Transverse colon (tissue), 4 donors: Measurements from ENCODE around the gene EGFR. TPM values are rescaled to one million over a fixed set of nuclear protein-coding genes. Genes with fewer than 3 reads are reported as not detected.

Experiments
- DNase-seq: peaks from one replicate; pipeline ENCODE4 v3.0.0-alpha.2; 2019
- H3K27ac ChIP-seq, 4 donors: fragments of 200-600 bp; sonication (generic); 2 replicates each; pipeline ENCODE4 v1.5.1; 2016 to 2018; ENCODE audit warnings: inconsistent platforms in 4 of 4
- H3K27me3 ChIP-seq: fragments of 200-600 bp; sonication (generic); 2 replicates; pipeline ENCODE4 v1.5.1; 2017; ENCODE audit warnings: inconsistent platforms
- H3K36me3 ChIP-seq, 4 donors: fragments of 200-600 bp; sonication (generic); 2 replicates each; pipeline ENCODE4 v1.5.1; 2017 to 2019; ENCODE audit warnings: inconsistent platforms in 4 of 4
- H3K4me1 ChIP-seq, 4 donors: fragments of 200-600 bp; sonication (generic); 2 replicates each; pipeline ENCODE4 v1.5.1; 2017 to 2020; ENCODE audit warnings: inconsistent platforms in 4 of 4
- H3K4me3 ChIP-seq, 4 donors: fragments of 200-600 bp; sonication (generic); 1 replicate in 1 of 4; 2 replicates in 3 of 4; pipeline versions ENCODE4 v1.5.1 to v1.6.1; 2017 to 2019; ENCODE audit warnings: inconsistent platforms in 4 of 4
- H3K9me3 ChIP-seq, 2 donors: fragments of 200-600 bp; sonication (generic); 2 replicates each; pipeline ENCODE4 v1.5.1; 2017 to 2019; ENCODE audit warnings: inconsistent platforms in 2 of 2
- EP300 ChIP-seq: sonication (generic); formaldehyde crosslinking; IDR thresholded peaks from one replicate; pipeline ENCODE4 v1.6.1; 2017; ENCODE audit warnings: antibody characterized with exemption, low read depth
- POLR2A ChIP-seq: fragments of 450-650 bp; IDR thresholded peaks from one replicate; pipeline ENCODE4 v1.6.1; 2016; ENCODE audit warnings: antibody characterized with exemption, mild to moderate bottlenecking, moderate library complexity
- POLR2AphosphoS5 ChIP-seq, 3 donors: sonication (generic); formaldehyde crosslinking; IDR thresholded peaks; one replicate each; pipeline ENCODE4 v1.6.1; 2016; ENCODE audit warnings: antibody characterized with exemption in 3 of 3
- WGBS, 2 donors: methylation state at CpG; one replicate each; pipeline ENCODE4 v1.1.5; 2018; ENCODE audit warnings: low coverage in 1 of 2; 5-methylcytosine and 5-hydroxymethylcytosine counted together
- in situ Hi-C, 4 donors: fragments of 200-750 bp; cut with MboI; loops; one replicate each; pipeline versions ENCODE4 v1.15.0 to v1.15.1; 2017; ENCODE audit warnings: low sequenced_read_pairs in 3 of 4, low pct_ligation_motif_present in 1 of 4, low pct_unique_long_range_greater_than_20kb in 1 of 4
- intact Hi-C: fragments of 100-400 bp; cut with DNase I; formaldehyde crosslinking; loops from one replicate; pipeline ENCODE4 v1.15.1; 2023; ENCODE audit warnings: low total_unique reads
- total RNA-seq, 4 donors: library from RNA; depleted of rRNA; stranded (reverse); fragments of >200 nt; gene quantifications; one replicate each; pipeline ENCODE4 v1.1.0, GENCODE V29; 2016
- TF ChIP-seq, protein P1 (sequence below), 5 experiments: fragments of 200-600 bp in 3 of 5; fragments of 450-650 bp in 2 of 5; sonication (generic) in 3 of 5; IDR thresholded peaks; 1 replicate in 2 of 5; 2 replicates in 3 of 5; pipeline ENCODE4 v1.5.1; 2016 to 2017; ENCODE audit warnings: antibody characterized with exemption in 5 of 5, inconsistent platforms in 3 of 5, mild to moderate bottlenecking in 2 of 5, moderate library complexity in 1 of 5

The EGFR gene
- total RNA-seq, 4 donors from 2014 or later = 40.0 to 85.7 (median 72.9) TPM

GRCh38 chr7:55017841-55018240, 976 bp upstream of the EGFR start:
- in situ Hi-C loops = loop anchor here in 3 of 4 donors (25.0 kb wide), 2 partner anchors 231 to 1019 kb away; no protein-coding TSS in a partner anchor
- intact Hi-C loops = no loop called here
- no peaks in the 10 kb centered on the region for H3K9me3 ChIP-seq
- H3K27me3 ChIP-seq = peaks cover 8% of the 10 kb centered on the region
- no peak for DNase-seq
- 63 to 77% methylated on average over 4 to 6 of the region's 6 CpGs for WGBS, 2 donors
- peaks cover 0 to 16% (median 7%) of the 10 kb centered on the region in 4 donors for H3K4me1 ChIP-seq
- peak overlapping the region in 1 of 4 donors; percentile 89 for H3K4me3 ChIP-seq
- peak overlapping the region; percentile 96 to 97 (median 96) for H3K27ac ChIP-seq
- TF ChIP-seq EP300 = no peak
- TF ChIP-seq POLR2A = no peak
- no peak for TF ChIP-seq POLR2AphosphoS5 (IDR thresholded peaks at IDR 0.05)
- no peaks in the 10 kb centered on the region for H3K36me3 ChIP-seq

- peak; percentile 60 for TF ChIP-seq POLR2A
- TF ChIP-seq, protein P1, sequence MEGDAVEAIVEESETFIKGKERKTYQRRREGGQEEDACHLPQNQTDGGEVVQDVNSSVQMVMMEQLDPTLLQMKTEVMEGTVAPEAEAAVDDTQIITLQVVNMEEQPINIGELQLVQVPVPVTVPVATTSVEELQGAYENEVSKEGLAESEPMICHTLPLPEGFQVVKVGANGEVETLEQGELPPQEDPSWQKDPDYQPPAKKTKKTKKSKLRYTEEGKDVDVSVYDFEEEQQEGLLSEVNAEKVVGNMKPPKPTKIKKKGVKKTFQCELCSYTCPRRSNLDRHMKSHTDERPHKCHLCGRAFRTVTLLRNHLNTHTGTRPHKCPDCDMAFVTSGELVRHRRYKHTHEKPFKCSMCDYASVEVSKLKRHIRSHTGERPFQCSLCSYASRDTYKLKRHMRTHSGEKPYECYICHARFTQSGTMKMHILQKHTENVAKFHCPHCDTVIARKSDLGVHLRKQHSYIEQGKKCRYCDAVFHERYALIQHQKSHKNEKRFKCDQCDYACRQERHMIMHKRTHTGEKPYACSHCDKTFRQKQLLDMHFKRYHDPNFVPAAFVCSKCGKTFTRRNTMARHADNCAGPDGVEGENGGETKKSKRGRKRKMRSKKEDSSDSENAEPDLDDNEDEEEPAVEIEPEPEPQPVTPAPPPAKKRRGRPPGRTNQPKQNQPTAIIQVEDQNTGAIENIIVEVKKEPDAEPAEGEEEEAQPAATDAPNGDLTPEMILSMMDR (IDR thresholded peaks at IDR 0.05) = no peak
- TF ChIP-seq POLR2AphosphoS5 (IDR thresholded peaks at IDR 0.05) = peak; percentile 30 to 83 (median 67)
- peak; percentile 93 for TF ChIP-seq EP300
- Histone ChIP-seq H3K4me1 (peaks cover 0 to 16% (median 7%) of the 10 kb centered on the region in 4 donors), H3K27ac (peak overlapping the region; percentile 96 to 97 (median 96)), H3K4me3 (peak overlapping the region; percentile 84 to 90 (median 88)), H3K36me3 (no peaks in the 10 kb centered on the region), H3K27me3 (peaks cover 8% of the 10 kb centered on the region), H3K9me3 (no peaks in the 10 kb centered on the region)
- in situ Hi-C loops (loop anchor here in 3 of 4 donors (25.0 kb wide), 2 partner anchors 232 to 1018 kb away; no protein-coding TSS in a partner anchor), intact Hi-C loops (no loop called here)
- DNase-seq = peak; percentile 74
- WGBS, 2 donors = 13% methylated on average over 59 of the region's 70 CpGs; no CpG with 5 or more reads in 1 of the 2 donors
Measured at GRCh38 chr7:55019191-55019690, 424 bp downstream of the EGFR start.

GRCh38 chr7:55019691-55020465, 1.1 kb downstream of the EGFR start:
- in situ Hi-C loops = loop anchor here in 3 of 4 donors (25.0 kb wide), 2 partner anchors 233 to 1017 kb away; no protein-coding TSS in a partner anchor
- TF ChIP-seq POLR2A = no peak
- TF ChIP-seq POLR2AphosphoS5 (IDR thresholded peaks at IDR 0.05) = no peak
- TF ChIP-seq EP300 = no peak
- TF ChIP-seq, protein P1 (IDR thresholded peaks at IDR 0.05) = peak in 1 of 5 experiments; percentile 41

DNA sequence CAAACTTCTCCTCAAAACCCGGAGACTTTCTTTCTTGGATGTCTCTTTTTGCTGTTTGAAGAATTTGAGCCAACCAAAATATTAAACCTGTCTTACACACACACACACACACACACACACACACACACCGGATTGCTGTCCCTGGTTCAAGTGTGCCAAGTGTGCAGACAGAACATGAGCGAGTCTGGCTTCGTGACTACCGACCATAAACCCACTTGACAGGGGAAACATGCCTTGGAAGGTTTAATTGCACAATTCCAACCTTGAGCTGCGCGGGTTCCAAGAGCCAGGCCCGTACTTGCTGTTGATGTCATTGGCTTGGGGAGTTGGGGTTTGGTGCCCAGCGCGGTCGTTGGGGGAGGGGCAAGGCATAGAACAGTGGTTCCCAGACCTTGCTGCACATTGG, 1.7 kb downstream of the EGFR start:
- in situ Hi-C loops = loop anchor here in 3 of 4 donors (25.0 kb wide), 2 partner anchors 233 to 1017 kb away; no protein-coding TSS in a partner anchor
- Histone ChIP-seq H3K9me3 (no peaks in the 10 kb centered on the region), H3K36me3 (no peaks in the 10 kb centered on the region), H3K27me3 (peaks cover 8% of the 10 kb centered on the region), H3K27ac (peak overlapping the region; percentile 96 to 97 (median 96)), H3K4me1 (peaks cover 0 to 16% (median 7%) of the 10 kb centered on the region in 4 donors), H3K4me3 (peak overlapping the region; percentile 84 to 90 (median 88))
- TF ChIP-seq, protein P1 (IDR thresholded peaks at IDR 0.05) = no peak
- peak in 1 of 3 donors; percentile 68 for TF ChIP-seq POLR2AphosphoS5 (IDR thresholded peaks at IDR 0.05)
- 21 to 36% methylated on average over 5 to 11 of the region's 11 CpGs for WGBS, 2 donors
- DNase-seq = peak; percentile 59
- intact Hi-C loops = loop anchor here (10.0 kb wide), 1 partner anchor 114 kb away; no protein-coding TSS in a partner anchor

More at GRCh38 chr7:55019691-55020465, 1.1 kb downstream of the EGFR start:
- intact Hi-C loops = loop anchor here (10.0 kb wide), 1 partner anchor 115 kb away; no protein-coding TSS in a partner anchor
- no peaks in the 10 kb centered on the region for H3K9me3 ChIP-seq
- H3K4me3 ChIP-seq = peak overlapping the region; percentile 84 to 90 (median 88)
- H3K36me3 ChIP-seq = no peaks in the 10 kb centered on the region
- peak; percentile 46 for DNase-seq
- H3K4me1 ChIP-seq = peaks cover 0 to 16% (median 7%) of the 10 kb centered on the region in 4 donors
- H3K27ac ChIP-seq = peak overlapping the region; percentile 96 to 97 (median 96)
- WGBS, 2 donors = 9% methylated on average over 63 of the region's 78 CpGs; no CpG with 5 or more reads in 1 of the 2 donors
- peaks cover 8% of the 10 kb centered on the region for H3K27me3 ChIP-seq
